ENCODE data around the gene PLXDC1. TPM values are rescaled to one million over a fixed set of nuclear protein-coding genes. Genes with fewer than 3 reads are reported as not detected.

The PLXDC1 gene
- total and polyA plus RNA-seq, 2 of the 8 experiments (the other 6 are each of a cell fraction or from before 2014, with no cell fraction given): 4.1 to 14.6 TPM

GRCh38 chr17:39097537-39097936, 53.9 kb downstream of the PLXDC1 start (continued):
- TF ChIP-seq CHD7 (IDR thresholded peaks at IDR 0.05; ENCODE audit: insufficient replicate concordance, low read length): no peak
- no peak for TF ChIP-seq TAF7 (optimal IDR thresholded peaks at IDR 0.05; ENCODE audit: borderline replicate concordance, low read depth, low read length)
- TF ChIP-seq ATF3 (IDR thresholded peaks at IDR 0.05; ENCODE audit: insufficient read depth, low read depth, low read length): no peak
- no peak for TF ChIP-seq NANOG (IDR thresholded peaks at IDR 0.05; ENCODE audit: insufficient read depth, low read depth, low read length, poor library complexity, severe bottlenecking)
- TF ChIP-seq CHD2 (IDR thresholded peaks at IDR 0.05; ENCODE audit: low read length): no peak
- TF ChIP-seq BRCA1 (IDR thresholded peaks at IDR 0.05; ENCODE audit: low read depth, low read length): no peak
- TF ChIP-seq SP2 (IDR thresholded peaks at IDR 0.05; ENCODE audit: low read length): no peak
- TF ChIP-seq BCL11A (IDR thresholded peaks at IDR 0.05; ENCODE audit: low read depth in 2 of 2, low read length in 2 of 2): no peak
- TF ChIP-seq CTCF (IDR thresholded peaks at IDR 0.05; ENCODE audit: control extremely low read depth in 1 of 3, insufficient read depth in 1 of 3, low read depth in 1 of 3, low read length in 3 of 3): no peak

All from H1 (cell line).